Fibroblast of lung (primary cell): ENCODE results near the gene OR2A12. TPM values are rescaled to one million over a fixed set of nuclear protein-coding genes. Genes with fewer than 3 reads are reported as not detected.

Experiments
- DNase-seq, 2 donors: peaks; one replicate each; pipeline versions ENCODE4 v3.0.0 to v3.0.0-alpha.2; 2010; ENCODE audit warnings: low read depth in 2 of 2
- H2AFZ ChIP-seq: 2 replicates; pipeline ENCODE4 v1.5.1; 2012; ENCODE audit warnings: low read length, control low read depth, inconsistent platforms
- H3K27ac ChIP-seq: 2 replicates; pipeline ENCODE4 v1.5.1; 2011; ENCODE audit warnings: low read length, control low read depth; ENCODE audit not compliant: insufficient read depth
- H3K27me3 ChIP-seq: 2 replicates; pipeline ENCODE4 v1.5.1; 2011; ENCODE audit warnings: mild to moderate bottlenecking, low read length; ENCODE audit not compliant: control insufficient read depth, insufficient read depth
- H3K36me3 ChIP-seq: 2 replicates; pipeline ENCODE4 v1.5.1; 2011; ENCODE audit warnings: low read length; ENCODE audit not compliant: control insufficient read depth, insufficient read depth
- H3K4me1 ChIP-seq: 2 replicates; pipeline ENCODE4 v1.5.1; 2011; ENCODE audit warnings: low read length; ENCODE audit not compliant: control insufficient read depth, insufficient read depth; ENCODE audit errors: extremely low read depth
- H3K4me2 ChIP-seq: 2 replicates; pipeline ENCODE4 v1.5.1; 2011; ENCODE audit warnings: low read length, control low read depth; ENCODE audit not compliant: insufficient read depth; ENCODE audit errors: extremely low read depth
- H3K4me3 ChIP-seq, 4 experiments: fragments of 200-600 bp in 1 of 4; sonication (generic) in 1 of 4; replicated peaks in 1 of 4; 2 replicates each; pipeline ENCODE4 v1.5.1; 2011 to 2016; ENCODE audit warnings: low read length in 4 of 4, low read depth in 3 of 4, mild to moderate bottlenecking in 3 of 4, control low read depth in 2 of 4, inconsistent platforms in 1 of 4, mixed read lengths in 1 of 4; ENCODE audit not compliant: insufficient read depth in 1 of 4; ENCODE audit errors: control extremely low read depth in 1 of 4
- H3K79me2 ChIP-seq: 2 replicates; pipeline ENCODE4 v1.5.1; 2012; ENCODE audit warnings: mild to moderate bottlenecking, low read length, inconsistent platforms; ENCODE audit not compliant: control insufficient read depth, insufficient read depth
- H3K9ac ChIP-seq: 2 replicates; pipeline ENCODE4 v1.5.1; 2011; ENCODE audit warnings: mild to moderate bottlenecking, low read length, control low read depth; ENCODE audit not compliant: insufficient read depth
- H3K9me3 ChIP-seq: 2 replicates; pipeline ENCODE4 v1.5.1; 2012; ENCODE audit warnings: low read depth, low read length; ENCODE audit not compliant: control insufficient read depth, insufficient read depth
- H4K20me1 ChIP-seq: 2 replicates; pipeline ENCODE4 v1.5.1; 2011; ENCODE audit warnings: low read length; ENCODE audit not compliant: control insufficient read depth, insufficient read depth; ENCODE audit errors: extremely low read depth
- CTCF ChIP-seq, 2 donors: IDR thresholded peaks in 1 of 2; conservative IDR thresholded peaks in 1 of 2; 1 replicate in 1 of 2; 2 replicates in 1 of 2; pipeline ENCODE4 v1.5.1; 2011 to 2012; ENCODE audit warnings: low read length in 2 of 2, control low read depth in 1 of 2, inconsistent platforms in 1 of 2, low read depth in 1 of 2, mild to moderate bottlenecking in 1 of 2
- EZH2 ChIP-seq: IDR thresholded peaks from 2 replicates; pipeline ENCODE4 v1.5.1; 2012; ENCODE audit warnings: low read length, control low read depth, mild to moderate bottlenecking; ENCODE audit errors: missing control alignments
- polyA plus RNA-seq, 2 donors: library from polyadenylated mRNA; depleted of rRNA in 1 of 2; stranded (reverse) in 1 of 2; unstranded in 1 of 2; fragments of >200 nt; gene quantifications; 2 replicates each; pipeline ENCODE4 v1.2.1, GENCODE V29; 2011 to 2012; ENCODE audit warnings: missing spikeins in 1 of 2
- total RNA-seq: library from RNA; depleted of rRNA; stranded (reverse); fragments of >200 nt; gene quantifications from 2 replicates; pipeline ENCODE4 v1.2.1, GENCODE V29; 2014

The OR2A12 gene
- total and polyA plus RNA-seq, 2 donors (not counting 1 experiment from before 2014, with no cell fraction given) = not detected

- Histone ChIP-seq H3K36me3 (no peaks in the 10 kb centered on the region), H3K27me3 (no peaks in the 10 kb centered on the region), H3K27ac (no peak overlapping the region), H3K79me2 (no peaks in the 10 kb centered on the region), H4K20me1 (no peaks in the 10 kb centered on the region), H3K4me2 (no peak overlapping the region), H3K9me3 (no peaks in the 10 kb centered on the region), H3K9ac (no peak overlapping the region), H2AFZ (no peak overlapping the region), H3K4me1 (no peaks in the 10 kb centered on the region), H3K4me3 (no peak overlapping the region)
- DNase-seq = no peak
- TF ChIP-seq CTCF (conservative IDR thresholded peaks at IDR 0.05 in 1 of 2, IDR thresholded peaks at IDR 0.05 in 1 of 2; ENCODE audit: low read depth in 1 of 2, low read length in 2 of 2) = no peak
- TF ChIP-seq EZH2 = no peak
Measured at GRCh38 chr7:144130730-144131129, 44.7 kb downstream of the OR2A12 start.

- DNase-seq = no peak
- H3K27ac ChIP-seq = no peak overlapping the region
- H3K9ac ChIP-seq = no peak overlapping the region
- H3K4me1 ChIP-seq = no peaks in the 10 kb centered on the region
- no peaks in the 10 kb centered on the region for H3K36me3 ChIP-seq
- no peak overlapping the region for H2AFZ ChIP-seq
- TF ChIP-seq CTCF (conservative IDR thresholded peaks at IDR 0.05 in 1 of 2, IDR thresholded peaks at IDR 0.05 in 1 of 2; ENCODE audit: low read depth in 1 of 2, low read length in 2 of 2) = no peak
- TF ChIP-seq EZH2 = no peak
- no peaks in the 10 kb centered on the region for H3K79me2 ChIP-seq
- no peaks in the 10 kb centered on the region for H4K20me1 ChIP-seq
- no peaks in the 10 kb centered on the region for H3K9me3 ChIP-seq
- no peak overlapping the region for H3K4me3 ChIP-seq
- no peaks in the 10 kb centered on the region for H3K27me3 ChIP-seq
- H3K4me2 ChIP-seq = no peak overlapping the region
Measured at GRCh38 chr7:144132262-144132661, 46.2 kb downstream of the OR2A12 start.

DNA sequence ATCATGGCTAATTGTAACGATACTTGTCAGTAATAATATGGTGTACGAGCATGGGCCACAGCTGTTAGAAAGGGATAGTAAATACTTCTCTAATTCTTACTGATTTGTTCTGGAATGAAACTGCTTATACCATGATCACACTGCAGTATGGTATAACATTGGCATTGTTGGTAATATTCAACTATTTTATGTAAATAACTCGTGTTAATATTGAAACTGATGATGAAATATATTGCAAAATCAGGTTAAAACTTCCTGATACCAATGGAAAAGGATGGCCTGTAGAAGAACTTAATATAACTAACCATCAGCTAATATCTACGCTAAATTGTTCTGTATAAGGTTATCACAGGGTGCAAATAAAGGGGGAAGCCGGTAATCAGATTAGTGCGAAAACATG is 47.2 kb downstream of the OR2A12 start:
- no peaks in the 10 kb centered on the region for H3K36me3 ChIP-seq
- H3K4me1 ChIP-seq = no peaks in the 10 kb centered on the region
- no peaks in the 10 kb centered on the region for H3K9me3 ChIP-seq
- no peaks in the 10 kb centered on the region for H3K79me2 ChIP-seq
- DNase-seq = no peak
- no peak overlapping the region for H3K27ac ChIP-seq
- H3K27me3 ChIP-seq = no peaks in the 10 kb centered on the region
- H3K9ac ChIP-seq = no peak overlapping the region
- H4K20me1 ChIP-seq = no peaks in the 10 kb centered on the region
- TF ChIP-seq CTCF (conservative IDR thresholded peaks at IDR 0.05 in 1 of 2, IDR thresholded peaks at IDR 0.05 in 1 of 2; ENCODE audit: low read depth in 1 of 2, low read length in 2 of 2) (no peak), EZH2 (no peak)
- H2AFZ ChIP-seq = no peak overlapping the region
- H3K4me2 ChIP-seq = no peak overlapping the region
- no peak overlapping the region for H3K4me3 ChIP-seq
